Measurements from ENCODE around the gene SH3BP1.
A peak's percentile ranks its signal among the peaks of the same experiment; 100 is the strongest.
"Not testable (repeated sequence)": the region's sequence is repeated elsewhere in the genome, so short reads cannot be mapped to it uniquely, and the experiment has no call there.

The SH3BP1 gene

DNA sequence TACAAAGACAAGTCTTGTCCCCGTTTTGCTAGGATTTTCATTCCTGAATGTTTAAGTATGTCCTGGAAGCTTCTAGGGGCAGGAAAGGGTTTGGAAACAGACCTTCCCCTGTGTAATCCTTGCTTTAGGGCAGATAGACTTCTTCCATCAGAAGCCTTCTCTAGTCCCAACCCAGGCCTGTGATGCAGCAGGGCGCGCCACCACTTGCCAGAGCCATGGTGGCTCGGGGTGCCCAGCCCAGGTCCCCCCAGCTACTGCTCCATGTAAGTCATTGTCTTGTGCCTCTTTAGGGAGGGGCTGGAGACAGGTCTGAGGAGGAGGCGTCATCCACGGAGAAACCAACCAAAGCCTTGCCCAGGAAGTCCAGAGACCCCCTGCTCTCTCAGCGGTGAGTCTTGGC, 50.9 kb downstream of the SH3BP1 start:
- DNase-seq (ENCODE audit: low read depth): no peak
- H3K4me3 ChIP-seq (ENCODE audit: low read length): no peak overlapping the region
- TF ChIP-seq, protein P1, sequence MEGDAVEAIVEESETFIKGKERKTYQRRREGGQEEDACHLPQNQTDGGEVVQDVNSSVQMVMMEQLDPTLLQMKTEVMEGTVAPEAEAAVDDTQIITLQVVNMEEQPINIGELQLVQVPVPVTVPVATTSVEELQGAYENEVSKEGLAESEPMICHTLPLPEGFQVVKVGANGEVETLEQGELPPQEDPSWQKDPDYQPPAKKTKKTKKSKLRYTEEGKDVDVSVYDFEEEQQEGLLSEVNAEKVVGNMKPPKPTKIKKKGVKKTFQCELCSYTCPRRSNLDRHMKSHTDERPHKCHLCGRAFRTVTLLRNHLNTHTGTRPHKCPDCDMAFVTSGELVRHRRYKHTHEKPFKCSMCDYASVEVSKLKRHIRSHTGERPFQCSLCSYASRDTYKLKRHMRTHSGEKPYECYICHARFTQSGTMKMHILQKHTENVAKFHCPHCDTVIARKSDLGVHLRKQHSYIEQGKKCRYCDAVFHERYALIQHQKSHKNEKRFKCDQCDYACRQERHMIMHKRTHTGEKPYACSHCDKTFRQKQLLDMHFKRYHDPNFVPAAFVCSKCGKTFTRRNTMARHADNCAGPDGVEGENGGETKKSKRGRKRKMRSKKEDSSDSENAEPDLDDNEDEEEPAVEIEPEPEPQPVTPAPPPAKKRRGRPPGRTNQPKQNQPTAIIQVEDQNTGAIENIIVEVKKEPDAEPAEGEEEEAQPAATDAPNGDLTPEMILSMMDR (conservative IDR thresholded peaks at IDR 0.05; ENCODE audit: low read length): no peak

DNA sequence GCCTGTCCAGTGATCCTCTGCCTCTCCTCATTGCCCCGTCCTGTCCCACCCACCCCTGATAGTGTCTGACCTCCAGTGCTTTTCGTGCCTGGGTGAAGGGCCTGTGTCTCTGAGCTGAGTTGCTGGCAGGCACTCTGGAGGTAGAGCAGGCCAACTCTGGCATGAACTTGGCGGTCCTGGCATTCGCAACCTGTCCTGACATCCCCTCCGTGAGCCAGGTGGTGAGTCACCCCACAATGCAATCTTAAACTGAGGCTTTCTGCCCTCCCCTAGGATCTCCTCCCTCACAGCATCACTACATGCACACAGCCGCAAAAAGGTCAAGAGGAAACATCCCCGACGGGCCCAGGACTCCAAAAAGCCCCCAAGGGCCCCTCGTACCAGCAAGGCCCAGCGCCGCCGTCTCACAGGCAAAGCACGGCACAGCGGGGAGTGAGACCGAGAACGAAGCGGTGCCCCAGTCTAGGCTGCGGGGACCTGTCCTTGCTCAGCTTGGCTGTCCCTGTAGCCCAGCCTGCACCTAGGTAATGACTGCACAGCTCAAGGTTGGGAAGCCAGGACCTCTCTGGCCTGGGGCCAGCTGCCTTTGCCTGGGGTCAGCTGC, 51.5 kb downstream of the SH3BP1 start:
- TF ChIP-seq, protein P1 (conservative IDR thresholded peaks at IDR 0.05; ENCODE audit: low read length): no peak
- no peak overlapping the region for H3K4me3 ChIP-seq (ENCODE audit: low read length)

DNA sequence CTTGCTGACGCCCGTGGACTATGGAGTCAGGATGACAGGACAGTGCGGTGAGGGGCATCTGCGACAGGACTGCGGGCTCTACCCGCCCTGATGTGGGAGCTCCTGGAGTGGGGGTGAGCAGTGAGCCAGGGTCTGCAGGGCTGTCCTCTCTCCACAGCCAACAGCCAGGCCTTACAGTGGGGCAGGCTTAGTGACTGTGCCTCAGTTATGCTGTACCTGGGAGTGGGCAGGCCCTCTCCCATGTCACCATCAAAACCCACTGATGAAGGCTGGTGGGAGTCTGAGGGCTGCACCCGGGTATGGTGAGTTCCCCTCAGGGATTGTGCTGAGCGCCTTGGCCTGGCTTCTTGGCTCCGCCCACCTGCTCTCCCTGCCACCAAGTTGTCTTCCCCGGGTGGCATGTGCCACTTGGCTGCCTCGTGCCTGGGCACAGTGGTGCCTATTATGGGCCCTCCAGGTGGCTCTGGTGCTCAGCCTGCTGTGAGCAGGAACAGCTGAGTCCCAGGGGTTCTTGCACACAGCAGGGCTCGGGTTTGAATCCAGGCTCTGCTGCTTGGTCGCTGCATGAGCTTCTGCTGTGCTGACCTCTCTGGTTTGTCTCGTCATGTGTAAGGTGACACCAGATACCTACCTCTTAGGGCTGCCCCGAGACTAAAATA, 53.3 kb downstream of the SH3BP1 start:
- TF ChIP-seq, protein P1 (conservative IDR thresholded peaks at IDR 0.05; ENCODE audit: low read length): no peak
- H3K4me3 ChIP-seq (ENCODE audit: low read length): no peak overlapping the region
- no peak for DNase-seq (ENCODE audit: low read depth)

More for the DNA sequence above, 51.5 kb downstream of the SH3BP1 start:
- DNase-seq (ENCODE audit: low read depth): no peak

DNA sequence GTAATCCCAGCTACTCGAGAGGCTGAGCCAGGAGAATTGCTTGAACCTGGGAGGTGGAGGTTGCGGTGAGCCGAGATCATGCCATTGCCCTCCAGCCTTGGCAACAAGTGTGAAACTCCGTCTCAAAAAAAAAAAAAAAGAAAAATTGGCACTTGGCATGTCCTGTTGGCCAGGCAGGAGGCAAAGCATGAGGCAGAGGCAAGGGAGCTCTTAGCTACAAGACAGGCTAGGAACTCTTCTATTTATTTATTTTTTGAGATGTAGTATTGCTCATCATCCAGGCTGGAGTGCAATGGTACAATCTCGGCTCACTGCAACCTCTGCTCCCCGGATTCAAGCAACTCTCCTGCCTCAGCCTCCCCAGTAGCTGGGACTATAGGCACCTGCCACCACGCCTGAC, 54.7 kb downstream of the SH3BP1 start:
- not testable (repeated sequence) for H3K4me3 ChIP-seq (ENCODE audit: low read length); DNase-seq (ENCODE audit: low read depth)

DNA sequence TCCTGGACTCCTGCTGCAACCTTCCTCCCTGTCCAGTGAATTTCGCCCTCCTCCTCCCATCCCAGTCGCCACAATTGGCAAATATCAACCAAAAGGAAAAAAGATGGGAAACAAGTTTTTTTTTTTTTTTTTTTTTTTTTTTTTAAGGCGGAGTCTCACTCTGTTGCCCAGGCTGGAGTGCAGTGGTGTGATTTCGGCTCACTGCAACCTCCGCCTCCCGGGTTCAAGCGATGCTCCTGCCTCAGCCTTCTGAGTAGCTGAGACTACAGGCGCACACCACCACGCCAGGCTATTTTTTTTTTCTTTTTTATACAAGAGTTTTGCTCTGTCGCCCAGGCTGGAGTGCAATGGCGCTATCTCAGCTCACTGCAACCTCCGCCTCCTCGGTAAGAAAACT, 56.8 kb downstream of the SH3BP1 start:
- not testable (repeated sequence) for DNase-seq (ENCODE audit: low read depth)

DNA sequence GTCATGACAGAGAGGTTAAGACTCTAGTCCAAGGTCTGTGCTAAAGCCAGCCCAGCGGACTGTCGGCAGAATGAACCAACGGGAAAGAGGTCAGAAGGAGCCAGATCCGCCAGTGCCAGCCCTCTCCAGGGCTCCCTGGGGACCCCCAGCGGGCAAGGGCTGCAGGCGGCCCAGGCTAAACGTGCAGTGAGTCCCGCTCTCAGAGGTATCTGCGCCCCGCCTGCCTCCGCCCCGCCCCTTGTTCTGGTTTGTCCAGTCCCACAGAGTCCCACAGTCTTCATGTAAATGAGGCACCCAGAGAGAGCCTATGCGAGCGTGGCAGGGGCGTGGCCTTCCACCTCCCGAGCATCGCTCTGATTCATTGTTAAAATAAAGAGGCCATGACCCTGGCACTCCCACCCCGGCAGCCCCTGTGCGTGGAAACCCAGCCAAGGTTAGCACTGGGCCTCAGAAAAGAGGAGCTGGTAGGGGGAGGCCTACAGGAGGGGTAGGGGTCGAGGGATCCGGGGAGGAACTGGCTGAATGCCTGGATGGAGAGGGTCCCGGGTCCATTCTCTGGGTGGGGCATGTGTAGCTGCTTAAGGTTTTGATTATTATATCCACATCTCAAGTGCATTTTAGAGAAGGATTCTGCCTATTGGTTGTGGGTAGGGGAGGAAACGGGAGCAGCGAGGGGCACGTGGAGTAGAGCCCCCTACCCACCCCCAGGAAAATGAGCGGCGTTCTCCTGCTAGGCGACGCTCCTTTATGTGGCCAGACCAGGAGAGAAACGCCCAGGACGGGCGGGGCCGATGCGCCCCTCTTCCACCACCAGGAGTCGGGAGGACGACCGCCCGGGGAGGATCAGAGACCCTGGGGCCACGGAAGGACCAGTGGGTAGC, 57.4 kb downstream of the SH3BP1 start, which contains the start of gene TRIOBP:
TRIOBP (plus strand) TSS at position 392 of the 881 bp plus-strand sequence. CDS start 4,318 bp downstream, outside the sequence.
- peak; percentile 93 for DNase-seq (ENCODE audit: low read depth)
- peak within 1 kb of the TSS; percentile 42 for H3K4me3 ChIP-seq (ENCODE audit: low read length)
- TF ChIP-seq, protein P1 (conservative IDR thresholded peaks at IDR 0.05; ENCODE audit: low read length): peak; percentile 47

More for the DNA sequence above, 56.8 kb downstream of the SH3BP1 start:
- H3K4me3 ChIP-seq (ENCODE audit: low read length): peak overlapping the region; percentile 42

DNA sequence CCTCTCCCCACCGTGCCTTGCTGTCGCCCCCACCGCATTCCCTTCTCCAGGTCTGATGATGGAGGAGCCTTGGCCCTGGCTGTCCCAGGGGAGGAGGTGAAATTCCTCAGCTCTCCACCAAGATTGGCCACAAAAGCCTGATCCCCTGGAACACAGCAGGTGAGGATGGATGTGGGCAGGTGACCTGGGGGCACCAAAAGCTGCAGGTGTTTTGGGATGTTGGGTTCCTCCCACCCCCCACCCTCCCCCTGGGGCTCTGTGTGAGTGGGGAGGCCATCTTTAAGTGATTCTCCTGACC, 58.0 kb downstream of the SH3BP1 start:
- DNase-seq (ENCODE audit: low read depth): no peak
- H3K4me3 ChIP-seq (ENCODE audit: low read length): no peak overlapping the region
- TF ChIP-seq, protein P1 (conservative IDR thresholded peaks at IDR 0.05; ENCODE audit: low read length): no peak
